ENCODE results near the gene NTRK1. TPM values are rescaled to one million over a fixed set of nuclear protein-coding genes. Genes with fewer than 3 reads are reported as not detected.

The NTRK1 gene
- total and polyA plus RNA-seq, 2 of the 13 experiments (the other 11 are each of a cell fraction or from before 2014, with no cell fraction given) = not detected

DNA sequence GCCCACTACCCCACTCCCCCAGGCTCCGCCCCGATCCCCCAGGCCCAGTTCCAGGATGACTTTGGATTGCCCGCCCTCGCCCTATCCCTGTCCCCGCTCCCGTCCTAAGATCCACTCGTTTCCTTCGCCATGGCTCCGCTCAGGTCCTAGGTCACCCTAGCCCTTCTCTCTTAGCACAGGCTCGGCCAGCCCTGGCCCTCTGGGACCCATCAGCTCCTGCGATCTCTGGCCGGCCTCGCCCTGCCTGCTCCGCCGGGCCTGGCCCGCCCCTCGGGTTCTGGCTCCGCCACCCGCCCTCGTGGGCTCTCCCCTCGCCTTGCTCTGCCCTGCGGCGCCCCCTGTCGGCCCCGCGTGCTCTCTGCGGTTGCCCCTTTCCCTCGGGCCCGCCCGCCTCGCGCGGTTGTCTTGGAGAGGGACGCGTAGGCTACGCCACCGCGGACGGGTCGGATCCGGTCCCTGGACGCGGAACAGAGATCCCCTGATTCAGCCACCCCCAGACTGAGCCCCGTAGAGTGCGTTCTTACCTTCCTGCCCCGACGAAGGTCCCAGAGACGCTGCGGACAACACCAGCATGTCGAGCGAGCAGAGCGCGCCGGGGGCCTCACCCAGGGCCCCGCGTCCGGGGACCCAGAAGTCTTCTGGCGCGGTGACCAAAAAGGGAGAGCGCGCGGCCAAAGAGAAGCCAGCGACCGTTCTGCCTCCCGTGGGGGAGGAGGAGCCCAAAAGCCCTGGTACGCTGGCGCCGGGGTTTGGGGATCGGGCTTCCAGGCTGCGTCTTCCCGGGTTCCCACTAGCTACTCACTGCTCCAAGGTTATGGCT, 59.8 kb downstream of the NTRK1 start, which contains the start of gene LRRC71 (continued):
- TF ChIP-seq, protein P1, sequence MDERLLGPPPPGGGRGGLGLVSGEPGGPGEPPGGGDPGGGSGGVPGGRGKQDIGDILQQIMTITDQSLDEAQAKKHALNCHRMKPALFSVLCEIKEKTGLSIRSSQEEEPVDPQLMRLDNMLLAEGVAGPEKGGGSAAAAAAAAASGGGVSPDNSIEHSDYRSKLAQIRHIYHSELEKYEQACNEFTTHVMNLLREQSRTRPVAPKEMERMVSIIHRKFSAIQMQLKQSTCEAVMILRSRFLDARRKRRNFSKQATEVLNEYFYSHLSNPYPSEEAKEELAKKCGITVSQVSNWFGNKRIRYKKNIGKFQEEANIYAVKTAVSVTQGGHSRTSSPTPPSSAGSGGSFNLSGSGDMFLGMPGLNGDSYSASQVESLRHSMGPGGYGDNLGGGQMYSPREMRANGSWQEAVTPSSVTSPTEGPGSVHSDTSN (CRISPR knock-in tag; IDR thresholded peaks at IDR 0.05) = no peak
- TF ChIP-seq HNRNPLL (IDR thresholded peaks at IDR 0.05; ENCODE audit: low read depth, low read length, poor library complexity, severe bottlenecking) (peak; percentile 66), ZNF24 (IDR thresholded peaks at IDR 0.05) (no peak), ZNF547 (CRISPR knock-in tag; IDR thresholded peaks at IDR 0.05) (no peak), ZNF780A (CRISPR knock-in tag; IDR thresholded peaks at IDR 0.05) (no peak), RERE (CRISPR knock-in tag; IDR thresholded peaks at IDR 0.05; ENCODE audit: low read depth) (no peak), HMG20B (CRISPR knock-in tag; conservative IDR thresholded peaks at IDR 0.05) (no peak), NFE2L2 (IDR thresholded peaks at IDR 0.05; ENCODE audit: low read length) (no peak)
- TF ChIP-seq, protein P2, sequence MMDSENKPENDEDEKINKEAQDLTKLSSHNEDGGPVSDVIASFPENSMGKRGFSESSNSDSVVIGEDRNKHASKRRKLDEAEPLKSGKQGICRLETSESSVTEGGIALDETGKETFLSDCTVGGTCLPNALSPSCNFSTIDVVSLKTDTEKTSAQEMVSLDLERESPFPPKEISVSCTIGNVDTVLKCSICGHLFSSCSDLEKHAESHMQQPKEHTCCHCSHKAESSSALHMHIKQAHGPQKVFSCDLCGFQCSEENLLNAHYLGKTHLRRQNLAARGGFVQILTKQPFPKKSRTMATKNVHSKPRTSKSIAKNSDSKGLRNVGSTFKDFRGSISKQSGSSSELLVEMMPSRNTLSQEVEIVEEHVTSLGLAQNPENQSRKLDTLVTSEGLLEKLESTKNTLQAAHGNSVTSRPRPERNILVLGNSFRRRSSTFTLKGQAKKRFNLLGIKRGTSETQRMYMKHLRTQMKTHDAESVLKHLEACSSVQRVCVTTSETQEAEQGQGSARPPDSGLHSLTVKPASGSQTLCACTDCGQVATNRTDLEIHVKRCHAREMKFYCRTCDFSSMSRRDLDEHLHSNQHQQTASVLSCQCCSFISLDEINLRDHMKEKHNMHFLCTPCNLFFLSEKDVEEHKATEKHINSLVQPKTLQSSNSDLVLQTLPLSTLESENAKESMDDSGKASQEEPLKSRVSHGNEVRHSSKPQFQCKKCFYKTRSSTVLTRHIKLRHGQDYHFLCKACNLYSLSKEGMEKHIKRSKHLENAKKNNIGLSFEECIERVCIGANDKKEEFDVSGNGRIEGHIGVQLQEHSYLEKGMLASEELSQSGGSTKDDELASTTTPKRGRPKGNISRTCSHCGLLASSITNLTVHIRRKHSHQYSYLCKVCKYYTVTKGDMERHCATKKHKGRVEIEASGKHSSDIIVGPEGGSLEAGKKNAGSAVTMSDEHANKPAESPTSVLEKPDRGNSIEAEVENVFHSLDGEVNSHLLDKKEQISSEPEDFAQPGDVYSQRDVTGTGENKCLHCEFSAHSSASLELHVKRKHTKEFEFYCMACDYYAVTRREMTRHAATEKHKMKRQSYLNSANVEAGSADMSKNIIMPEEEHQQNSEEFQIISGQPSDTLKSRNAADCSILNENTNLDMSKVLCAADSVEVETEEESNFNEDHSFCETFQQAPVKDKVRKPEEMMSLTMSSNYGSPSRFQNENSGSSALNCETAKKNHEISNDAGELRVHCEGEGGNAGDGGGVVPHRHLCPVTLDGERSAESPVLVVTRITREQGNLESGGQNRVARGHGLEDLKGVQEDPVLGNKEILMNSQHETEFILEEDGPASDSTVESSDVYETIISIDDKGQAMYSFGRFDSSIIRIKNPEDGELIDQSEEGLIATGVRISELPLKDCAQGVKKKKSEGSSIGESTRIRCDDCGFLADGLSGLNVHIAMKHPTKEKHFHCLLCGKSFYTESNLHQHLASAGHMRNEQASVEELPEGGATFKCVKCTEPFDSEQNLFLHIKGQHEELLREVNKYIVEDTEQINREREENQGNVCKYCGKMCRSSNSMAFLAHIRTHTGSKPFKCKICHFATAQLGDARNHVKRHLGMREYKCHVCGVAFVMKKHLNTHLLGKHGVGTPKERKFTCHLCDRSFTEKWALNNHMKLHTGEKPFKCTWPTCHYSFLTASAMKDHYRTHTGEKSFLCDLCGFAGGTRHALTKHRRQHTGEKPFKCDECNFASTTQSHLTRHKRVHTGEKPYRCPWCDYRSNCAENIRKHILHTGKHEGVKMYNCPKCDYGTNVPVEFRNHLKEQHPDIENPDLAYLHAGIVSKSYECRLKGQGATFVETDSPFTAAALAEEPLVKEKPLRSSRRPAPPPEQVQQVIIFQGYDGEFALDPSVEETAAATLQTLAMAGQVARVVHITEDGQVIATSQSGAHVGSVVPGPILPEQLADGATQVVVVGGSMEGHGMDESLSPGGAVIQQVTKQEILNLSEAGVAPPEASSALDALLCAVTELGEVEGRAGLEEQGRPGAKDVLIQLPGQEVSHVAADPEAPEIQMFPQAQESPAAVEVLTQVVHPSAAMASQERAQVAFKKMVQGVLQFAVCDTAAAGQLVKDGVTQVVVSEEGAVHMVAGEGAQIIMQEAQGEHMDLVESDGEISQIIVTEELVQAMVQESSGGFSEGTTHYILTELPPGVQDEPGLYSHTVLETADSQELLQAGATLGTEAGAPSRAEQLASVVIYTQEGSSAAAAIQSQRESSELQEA (CRISPR knock-in tag; IDR thresholded peaks at IDR 0.05; ENCODE audit: not compliant biosample characterization) = peak; percentile 43
- TF ChIP-seq, protein P3, sequence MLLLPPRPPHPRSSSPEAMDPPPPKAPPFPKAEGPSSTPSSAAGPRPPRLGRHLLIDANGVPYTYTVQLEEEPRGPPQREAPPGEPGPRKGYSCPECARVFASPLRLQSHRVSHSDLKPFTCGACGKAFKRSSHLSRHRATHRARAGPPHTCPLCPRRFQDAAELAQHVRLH (CRISPR knock-in tag; IDR thresholded peaks at IDR 0.05; ENCODE audit: borderline replicate concordance, low read depth) = peak; percentile 60; the same call in 1 of the 2 replicates
- TF ChIP-seq, protein P4, sequence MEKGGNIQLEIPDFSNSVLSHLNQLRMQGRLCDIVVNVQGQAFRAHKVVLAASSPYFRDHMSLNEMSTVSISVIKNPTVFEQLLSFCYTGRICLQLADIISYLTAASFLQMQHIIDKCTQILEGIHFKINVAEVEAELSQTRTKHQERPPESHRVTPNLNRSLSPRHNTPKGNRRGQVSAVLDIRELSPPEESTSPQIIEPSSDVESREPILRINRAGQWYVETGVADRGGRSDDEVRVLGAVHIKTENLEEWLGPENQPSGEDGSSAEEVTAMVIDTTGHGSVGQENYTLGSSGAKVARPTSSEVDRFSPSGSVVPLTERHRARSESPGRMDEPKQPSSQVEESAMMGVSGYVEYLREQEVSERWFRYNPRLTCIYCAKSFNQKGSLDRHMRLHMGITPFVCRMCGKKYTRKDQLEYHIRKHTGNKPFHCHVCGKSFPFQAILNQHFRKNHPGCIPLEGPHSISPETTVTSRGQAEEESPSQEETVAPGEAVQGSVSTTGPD (CRISPR knock-in tag; IDR thresholded peaks at IDR 0.05) = no peak

Measured in HepG2 (cell line).